HepG2 (cell line): ENCODE results near the gene DPM1. TPM values are rescaled to one million over a fixed set of nuclear protein-coding genes. Genes with fewer than 3 reads are reported as not detected.

Experiments
- CC2D1A ChIP-seq: sonication (generic); formaldehyde crosslinking; IDR thresholded peaks from 2 replicates; pipeline ENCODE4 v1.8.1; 2023; ENCODE audit warnings: mild to moderate bottlenecking, missing genetic modification reagents
- EEA1 ChIP-seq: sonication (generic); formaldehyde crosslinking; IDR thresholded peaks from 2 replicates; pipeline ENCODE4 v1.5.1; 2020; ENCODE audit warnings: mild to moderate bottlenecking, missing genetic modification reagents, borderline replicate concordance
- HNF1A ChIP-seq, 2 experiments: sonication (generic) in 1 of 2; formaldehyde crosslinking in 1 of 2; IDR thresholded peaks; 2 replicates each; pipeline versions ENCODE4 v1.4.0 to v1.6.1; 2016 to 2020; ENCODE audit warnings: borderline replicate concordance in 1 of 2, low read depth in 1 of 2, mild to moderate bottlenecking in 1 of 2, missing genetic modification reagents in 1 of 2
- MZF1 ChIP-seq: sonication (generic); formaldehyde crosslinking; IDR thresholded peaks from 2 replicates; pipeline ENCODE4 v1.8.1; 2023; ENCODE audit warnings: mild to moderate bottlenecking, missing genetic modification reagents, borderline replicate concordance
- PHF8 ChIP-seq: sonication (generic); formaldehyde crosslinking; IDR thresholded peaks from 2 replicates; pipeline ENCODE4 v1.5.0; 2020; ENCODE audit warnings: missing genetic modification reagents
- PLSCR1 ChIP-seq: sonication (generic); formaldehyde crosslinking; IDR thresholded peaks from 2 replicates; pipeline ENCODE4 v1.5.0; 2020; ENCODE audit warnings: missing genetic modification reagents, mild to moderate bottlenecking, borderline replicate concordance
- RFXANK ChIP-seq: IDR thresholded peaks from 2 replicates; pipeline ENCODE4 v1.6.1; 2016
- TBX3 ChIP-seq: fragments of 450-650 bp; IDR thresholded peaks from 2 replicates; pipeline ENCODE4 v1.6.1; 2017; ENCODE audit warnings: antibody characterized with exemption, mild to moderate bottlenecking, inconsistent platforms, borderline replicate concordance
- ZFP82 ChIP-seq: sonication (generic); formaldehyde crosslinking; IDR thresholded peaks from 2 replicates; pipeline ENCODE4 v1.5.1; 2020; ENCODE audit warnings: mild to moderate bottlenecking, missing genetic modification reagents, borderline replicate concordance
- ZNF276 ChIP-seq: sonication (generic); formaldehyde crosslinking; IDR thresholded peaks from 2 replicates; pipeline ENCODE4 v1.4.0; 2020; ENCODE audit warnings: mild to moderate bottlenecking, low read depth, missing genetic modification reagents
- ZNF652 ChIP-seq: IDR thresholded peaks from 2 replicates; pipeline ENCODE4 v1.6.1; 2016; ENCODE audit warnings: low read depth, borderline replicate concordance
- ZNF691 ChIP-seq: sonication (generic); formaldehyde crosslinking; IDR thresholded peaks from 2 replicates; pipeline ENCODE4 v1.4.0; 2020; ENCODE audit warnings: missing genetic modification reagents, low read depth, mild to moderate bottlenecking, borderline replicate concordance
- polyA plus RNA-seq, 8 experiments: library from polyadenylated mRNA; depleted of rRNA in 3 of 8; stranded (reverse) in 7 of 8; unstranded in 1 of 8; fragments of >200 nt; fragmentation: Illumina TruSeq in 4 of 8; extraction: Trizol in 4 of 8; gene quantifications; 2 replicates each; pipeline versions ENCODE4 v1.2.1 to v1.2.3, GENCODE V29; 2011 to 2016; ENCODE audit warnings: low read depth in 4 of 8, missing spikeins in 1 of 8, mixed read lengths in 1 of 8; ENCODE audit not compliant: insufficient read depth in 1 of 8
- total RNA-seq, 5 experiments: library from RNA; depleted of rRNA; stranded (reverse); fragments of >200 nt; fragmentation: Illumina TruSeq; extraction: Trizol; gene quantifications; 2 replicates each; pipeline ENCODE4 v1.2.3, GENCODE V29; 2016; ENCODE audit warnings: low read depth in 1 of 5
- TF ChIP-seq, protein P1 (sequence below): sonication (generic); formaldehyde crosslinking; IDR thresholded peaks from 2 replicates; pipeline ENCODE4 v1.9.0; 2021; ENCODE audit warnings: missing genetic modification reagents, borderline replicate concordance
- TF ChIP-seq, protein P2 (sequence below): sonication (generic); formaldehyde crosslinking; IDR thresholded peaks from 2 replicates; pipeline ENCODE4; 2020; ENCODE audit warnings: missing genetic modification reagents, mild to moderate bottlenecking, borderline replicate concordance

DPM1 gene
- total and polyA plus RNA-seq, 2 of the 13 experiments (the other 11 are each of a cell fraction or from before 2014, with no cell fraction given) = 83.2 to 161 TPM

DNA sequence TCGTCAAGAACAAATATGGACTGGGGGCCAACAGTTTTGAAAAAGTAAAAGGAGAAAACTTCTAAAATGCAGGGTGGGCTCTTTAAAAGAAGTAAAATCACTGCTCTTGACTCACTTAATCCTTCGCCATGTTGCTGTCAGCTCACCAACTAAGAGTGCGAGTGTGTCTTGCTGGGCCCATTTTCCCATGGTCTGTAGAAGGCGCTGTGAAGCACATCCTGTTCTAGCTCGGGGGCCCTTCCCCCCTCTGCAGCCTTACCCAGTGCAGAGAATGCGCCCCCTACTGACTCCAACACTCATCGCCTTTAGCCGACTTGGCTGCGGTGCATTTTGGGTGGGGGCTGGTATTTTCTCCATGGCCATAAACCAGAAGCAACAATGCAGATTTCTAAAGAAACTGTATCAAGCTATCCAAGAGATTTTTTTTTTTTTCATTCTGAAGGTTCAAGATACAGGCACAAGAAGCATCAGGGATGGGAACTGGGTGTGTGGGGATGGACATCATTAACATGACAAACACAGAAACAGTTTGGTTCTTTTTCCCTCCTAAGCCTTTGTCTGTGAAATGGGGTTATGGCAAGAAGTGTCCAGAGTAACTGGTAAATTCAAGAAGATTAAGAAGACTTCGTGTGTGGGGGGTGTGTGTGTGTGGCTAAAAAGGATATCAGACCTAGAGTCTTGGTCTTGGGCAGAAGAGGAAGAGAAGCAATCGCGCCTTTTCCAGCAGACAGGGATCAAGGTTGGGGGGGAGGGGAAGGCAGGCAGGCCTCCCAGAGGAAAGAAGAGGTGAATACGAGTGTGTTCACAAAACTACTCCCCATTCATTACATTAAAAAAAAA is 28.8 kb downstream of the DPM1 start (continued):
- TF ChIP-seq HNF1A (IDR thresholded peaks at IDR 0.05; ENCODE audit: low read depth) = 0 out of 2 replicates have a peak, but pooled peaks have one; percentile 52
- TF ChIP-seq HNF1A (CRISPR knock-in tag; IDR thresholded peaks at IDR 0.05; ENCODE audit: borderline replicate concordance) = peak; percentile 81; the same call in 1 of the 2 replicates
- TF ChIP-seq, protein P1, sequence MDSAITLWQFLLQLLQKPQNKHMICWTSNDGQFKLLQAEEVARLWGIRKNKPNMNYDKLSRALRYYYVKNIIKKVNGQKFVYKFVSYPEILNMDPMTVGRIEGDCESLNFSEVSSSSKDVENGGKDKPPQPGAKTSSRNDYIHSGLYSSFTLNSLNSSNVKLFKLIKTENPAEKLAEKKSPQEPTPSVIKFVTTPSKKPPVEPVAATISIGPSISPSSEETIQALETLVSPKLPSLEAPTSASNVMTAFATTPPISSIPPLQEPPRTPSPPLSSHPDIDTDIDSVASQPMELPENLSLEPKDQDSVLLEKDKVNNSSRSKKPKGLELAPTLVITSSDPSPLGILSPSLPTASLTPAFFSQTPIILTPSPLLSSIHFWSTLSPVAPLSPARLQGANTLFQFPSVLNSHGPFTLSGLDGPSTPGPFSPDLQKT (CRISPR knock-in tag) = no peak
- peak; percentile 40; the same call in 1 of the 2 replicates for TF ChIP-seq ZNF652 (CRISPR knock-in tag)
- TF ChIP-seq PLSCR1 = no peak
- TF ChIP-seq ZNF276 = peak; percentile 78; the same call in 1 of the 2 replicates
- TF ChIP-seq, protein P2, sequence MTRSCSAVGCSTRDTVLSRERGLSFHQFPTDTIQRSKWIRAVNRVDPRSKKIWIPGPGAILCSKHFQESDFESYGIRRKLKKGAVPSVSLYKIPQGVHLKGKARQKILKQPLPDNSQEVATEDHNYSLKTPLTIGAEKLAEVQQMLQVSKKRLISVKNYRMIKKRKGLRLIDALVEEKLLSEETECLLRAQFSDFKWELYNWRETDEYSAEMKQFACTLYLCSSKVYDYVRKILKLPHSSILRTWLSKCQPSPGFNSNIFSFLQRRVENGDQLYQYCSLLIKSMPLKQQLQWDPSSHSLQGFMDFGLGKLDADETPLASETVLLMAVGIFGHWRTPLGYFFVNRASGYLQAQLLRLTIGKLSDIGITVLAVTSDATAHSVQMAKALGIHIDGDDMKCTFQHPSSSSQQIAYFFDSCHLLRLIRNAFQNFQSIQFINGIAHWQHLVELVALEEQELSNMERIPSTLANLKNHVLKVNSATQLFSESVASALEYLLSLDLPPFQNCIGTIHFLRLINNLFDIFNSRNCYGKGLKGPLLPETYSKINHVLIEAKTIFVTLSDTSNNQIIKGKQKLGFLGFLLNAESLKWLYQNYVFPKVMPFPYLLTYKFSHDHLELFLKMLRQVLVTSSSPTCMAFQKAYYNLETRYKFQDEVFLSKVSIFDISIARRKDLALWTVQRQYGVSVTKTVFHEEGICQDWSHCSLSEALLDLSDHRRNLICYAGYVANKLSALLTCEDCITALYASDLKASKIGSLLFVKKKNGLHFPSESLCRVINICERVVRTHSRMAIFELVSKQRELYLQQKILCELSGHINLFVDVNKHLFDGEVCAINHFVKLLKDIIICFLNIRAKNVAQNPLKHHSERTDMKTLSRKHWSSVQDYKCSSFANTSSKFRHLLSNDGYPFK (CRISPR knock-in tag) = peak; percentile 78; the same call in 1 of the 2 replicates
- peak; percentile 98 for TF ChIP-seq ZNF691 (CRISPR knock-in tag)
- peak; percentile 81; the same call in 1 of the 2 replicates for TF ChIP-seq RFXANK
- TF ChIP-seq ZFP82 (CRISPR knock-in tag) = no peak
- TF ChIP-seq TBX3 = peak; percentile 51; the same call in 1 of the 2 replicates
- peak; percentile 67 for TF ChIP-seq PHF8 (CRISPR knock-in tag)
- no peak for TF ChIP-seq MZF1 (CRISPR knock-in tag)
- TF ChIP-seq CC2D1A (CRISPR knock-in tag) = no peak
- no peak for TF ChIP-seq EEA1 (CRISPR knock-in tag)
